Gastrocnemius medialis (tissue), 4 donors: ENCODE measurements around the gene CMTM1. TPM values are rescaled to one million over a fixed set of nuclear protein-coding genes. Genes with fewer than 3 reads are reported as not detected.

ENCODE experiments used
- ATAC-seq, 2 donors: fragments of 150-250 bp; one replicate each; pipeline ENCODE4 v1.9.1; 2016
- DNase-seq, 2 donors: peaks; one replicate each; pipeline ENCODE4 v3.0.0-alpha.2; 2019
- H3K27ac ChIP-seq, 4 donors: fragments of 200-600 bp; sonication (generic); 1 replicate in 1 of 4; 2 replicates in 3 of 4; pipeline ENCODE4 v1.5.1; 2016 to 2018; ENCODE audit warnings: mild to moderate bottlenecking in 2 of 4, moderate library complexity in 1 of 4
- H3K27me3 ChIP-seq, 3 donors: fragments of 200-600 bp; sonication (generic) in 2 of 3; 1 replicate in 1 of 3; 2 replicates in 2 of 3; pipeline versions ENCODE4 v1.5.1 to v1.6.0; 2016 to 2019; ENCODE audit warnings: mild to moderate bottlenecking in 1 of 3, moderate library complexity in 1 of 3
- H3K36me3 ChIP-seq, 2 donors: fragments of 200-600 bp; sonication (generic) in 1 of 2; one replicate each; pipeline ENCODE4 v1.5.1; 2017 to 2018
- H3K4me1 ChIP-seq, 2 donors: fragments of 200-600 bp; sonication (generic) in 1 of 2; one replicate each; pipeline ENCODE4 v1.5.1; 2016 to 2017; ENCODE audit warnings: mild to moderate bottlenecking in 2 of 2
- H3K4me3 ChIP-seq, 4 donors: fragments of 200-600 bp; sonication (generic) in 3 of 4; 1 replicate in 1 of 4; 2 replicates in 3 of 4; pipeline ENCODE4 v1.5.1; 2016 to 2019; ENCODE audit warnings: mild to moderate bottlenecking in 2 of 4
- H3K9me3 ChIP-seq, 3 donors: fragments of 200-600 bp; sonication (generic) in 2 of 3; 1 replicate in 1 of 3; 2 replicates in 2 of 3; pipeline ENCODE4 v1.5.1; 2016 to 2019
- POLR2A ChIP-seq, 2 donors: fragments of 450-650 bp; IDR thresholded peaks; one replicate each; pipeline ENCODE4 v1.6.1; 2017; ENCODE audit warnings: antibody characterized with exemption in 2 of 2, mild to moderate bottlenecking in 2 of 2, moderate library complexity in 2 of 2
- in situ Hi-C, 4 donors: fragments of 200-750 bp; cut with MboI; loops; one replicate each; pipeline versions ENCODE4 v1.15.0 to v1.8.0; 2017; ENCODE audit warnings: low sequenced_read_pairs in 4 of 4
- intact Hi-C: fragments of 100-400 bp; cut with DNase I; formaldehyde crosslinking; loops from one replicate; pipeline ENCODE4 v1.15.1; 2023; ENCODE audit warnings: low total_unique reads
- total RNA-seq, 4 donors: library from RNA; depleted of rRNA; stranded (reverse); fragments of >200 nt; gene quantifications; one replicate each; pipeline versions ENCODE4 v1.1.0 to v1.2.3, GENCODE V29; 2016
- TF ChIP-seq, protein P1 (sequence below), 5 experiments: fragments of 450-650 bp in 3 of 5; fragments of 200-600 bp in 2 of 5; sonication (generic) in 2 of 5; IDR thresholded peaks in 4 of 5; conservative IDR thresholded peaks in 1 of 5; 1 replicate in 4 of 5; 2 replicates in 1 of 5; pipeline ENCODE4 v1.5.1; 2016 to 2019; ENCODE audit warnings: antibody characterized with exemption in 5 of 5, mild to moderate bottlenecking in 3 of 5, moderate library complexity in 3 of 5

Gene CMTM1
- total RNA-seq, 4 donors from 2014 or later = 0.31 TPM; not detected in 3

DNA sequence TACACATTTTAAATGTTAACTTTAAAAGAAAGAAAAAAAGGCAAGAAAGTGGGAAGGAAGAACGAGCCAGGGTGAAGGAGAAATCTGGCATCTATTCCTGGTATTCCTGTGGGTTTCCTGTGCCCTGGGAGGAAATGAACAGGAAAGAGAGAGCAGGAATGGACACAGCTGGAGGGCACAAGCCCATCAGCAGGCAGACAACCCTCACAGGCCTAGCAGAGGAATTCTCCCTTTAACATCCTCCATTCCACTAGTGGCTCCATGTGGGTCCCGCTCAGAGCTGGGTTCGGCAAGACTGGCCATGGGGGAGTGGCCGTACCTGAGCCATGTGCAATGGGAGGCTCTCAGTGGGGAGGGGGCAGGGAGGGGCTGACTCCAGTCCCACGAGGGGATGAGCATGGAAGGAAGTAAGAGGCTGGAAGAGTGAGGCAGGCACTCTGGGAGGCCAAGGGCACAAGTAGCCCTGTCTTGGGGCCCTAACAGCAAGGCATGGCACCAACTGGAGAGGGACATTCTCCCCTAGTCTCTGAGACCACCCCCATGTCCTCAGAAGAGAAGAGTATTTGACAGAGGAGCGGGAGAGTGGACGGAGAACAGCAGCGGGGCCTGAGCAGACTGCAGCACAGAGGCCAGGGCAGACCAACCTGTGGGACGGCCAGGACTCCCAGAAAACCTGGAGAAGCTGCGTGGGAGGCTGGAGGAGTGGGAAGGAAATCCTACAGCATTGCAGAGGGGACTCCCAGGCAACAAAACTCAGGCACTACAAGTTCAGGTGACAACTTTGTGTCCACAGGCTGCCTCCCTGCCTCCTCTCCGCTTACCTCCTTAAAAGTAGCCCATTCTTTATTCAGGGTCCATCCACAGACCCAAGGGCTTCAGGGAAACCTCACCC lies 46.5 kb upstream of the CMTM1 start:
- no peak for ATAC-seq
- in situ Hi-C loops (loop anchor here in 1 of 4 donors (5.0 kb wide), 1 partner anchor 33 kb away; the partner anchor contains the start of genes CKLF and TK2), intact Hi-C loops (no loop called here)
- H3K36me3 ChIP-seq = peaks cover 0 to 3% of the 10 kb centered on the region in 2 donors
- H3K9me3 ChIP-seq = no peaks in the 10 kb centered on the region
- TF ChIP-seq POLR2A (IDR thresholded peaks at IDR 0.05) = no peak
- TF ChIP-seq, protein P1, sequence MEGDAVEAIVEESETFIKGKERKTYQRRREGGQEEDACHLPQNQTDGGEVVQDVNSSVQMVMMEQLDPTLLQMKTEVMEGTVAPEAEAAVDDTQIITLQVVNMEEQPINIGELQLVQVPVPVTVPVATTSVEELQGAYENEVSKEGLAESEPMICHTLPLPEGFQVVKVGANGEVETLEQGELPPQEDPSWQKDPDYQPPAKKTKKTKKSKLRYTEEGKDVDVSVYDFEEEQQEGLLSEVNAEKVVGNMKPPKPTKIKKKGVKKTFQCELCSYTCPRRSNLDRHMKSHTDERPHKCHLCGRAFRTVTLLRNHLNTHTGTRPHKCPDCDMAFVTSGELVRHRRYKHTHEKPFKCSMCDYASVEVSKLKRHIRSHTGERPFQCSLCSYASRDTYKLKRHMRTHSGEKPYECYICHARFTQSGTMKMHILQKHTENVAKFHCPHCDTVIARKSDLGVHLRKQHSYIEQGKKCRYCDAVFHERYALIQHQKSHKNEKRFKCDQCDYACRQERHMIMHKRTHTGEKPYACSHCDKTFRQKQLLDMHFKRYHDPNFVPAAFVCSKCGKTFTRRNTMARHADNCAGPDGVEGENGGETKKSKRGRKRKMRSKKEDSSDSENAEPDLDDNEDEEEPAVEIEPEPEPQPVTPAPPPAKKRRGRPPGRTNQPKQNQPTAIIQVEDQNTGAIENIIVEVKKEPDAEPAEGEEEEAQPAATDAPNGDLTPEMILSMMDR (IDR thresholded peaks at IDR 0.05 in 4 of 5, conservative IDR thresholded peaks at IDR 0.05 in 1 of 5) = no peak
- no peak overlapping the region for H3K4me3 ChIP-seq
- DNase-seq = no peak
- H3K4me1 ChIP-seq = peaks cover 45 to 80% of the 10 kb centered on the region in 2 donors
- H3K27me3 ChIP-seq = no peaks in the 10 kb centered on the region
- H3K27ac ChIP-seq = peak overlapping the region; percentile 45 to 97 (median 68)

DNA sequence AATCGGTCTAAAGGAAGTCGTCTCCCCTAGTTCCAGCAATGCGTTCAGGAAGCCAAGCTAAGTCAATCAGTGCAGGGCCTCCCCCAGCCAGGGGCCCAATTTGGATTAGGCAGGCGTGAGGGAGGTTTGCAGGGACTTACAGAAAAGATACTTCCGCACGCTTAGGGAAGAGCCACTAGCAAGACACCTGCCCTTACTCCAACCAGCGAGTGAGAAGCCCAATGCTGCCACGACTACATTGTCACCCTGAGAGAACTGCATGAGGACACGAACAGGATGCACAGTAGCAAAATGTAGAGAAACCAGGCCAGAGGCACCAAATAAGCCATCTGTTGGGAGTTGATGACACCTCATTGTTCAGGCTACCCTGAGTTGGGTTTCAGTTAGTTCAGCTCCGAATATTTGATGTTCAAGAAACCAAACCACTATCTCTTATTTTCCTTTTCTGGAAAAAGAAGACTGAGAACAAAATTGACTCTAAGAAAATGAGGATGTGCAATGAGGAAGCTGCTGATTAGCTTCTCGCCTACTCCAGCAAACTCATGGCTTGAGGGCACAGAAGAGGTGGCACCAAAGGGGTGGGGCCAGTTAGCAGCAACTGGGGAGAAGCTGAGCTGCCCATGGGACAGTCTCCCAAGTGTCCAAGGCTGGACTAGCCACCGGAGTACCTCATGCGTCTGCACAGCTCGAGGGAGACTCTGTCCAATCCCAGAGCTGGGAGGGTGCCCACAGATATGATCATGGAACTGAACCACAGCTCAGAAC lies 45.7 kb upstream of the CMTM1 start:
- Histone ChIP-seq H3K4me3 (no peak overlapping the region), H3K27ac (peak overlapping the region; percentile 50 to 97 (median 68)), H3K4me1 (peaks cover 45 to 74% of the 10 kb centered on the region in 2 donors), H3K36me3 (peaks cover 0 to 3% of the 10 kb centered on the region in 2 donors), H3K9me3 (no peaks in the 10 kb centered on the region), H3K27me3 (no peaks in the 10 kb centered on the region)
- TF ChIP-seq, protein P1 (IDR thresholded peaks at IDR 0.05 in 4 of 5, conservative IDR thresholded peaks at IDR 0.05 in 1 of 5) = no peak
- no peak for TF ChIP-seq POLR2A (IDR thresholded peaks at IDR 0.05)
- in situ Hi-C loops = no loop called here
- ATAC-seq (no peak), DNase-seq (peak; percentile 43 to 55)
- intact Hi-C loops = no loop called here

DNA sequence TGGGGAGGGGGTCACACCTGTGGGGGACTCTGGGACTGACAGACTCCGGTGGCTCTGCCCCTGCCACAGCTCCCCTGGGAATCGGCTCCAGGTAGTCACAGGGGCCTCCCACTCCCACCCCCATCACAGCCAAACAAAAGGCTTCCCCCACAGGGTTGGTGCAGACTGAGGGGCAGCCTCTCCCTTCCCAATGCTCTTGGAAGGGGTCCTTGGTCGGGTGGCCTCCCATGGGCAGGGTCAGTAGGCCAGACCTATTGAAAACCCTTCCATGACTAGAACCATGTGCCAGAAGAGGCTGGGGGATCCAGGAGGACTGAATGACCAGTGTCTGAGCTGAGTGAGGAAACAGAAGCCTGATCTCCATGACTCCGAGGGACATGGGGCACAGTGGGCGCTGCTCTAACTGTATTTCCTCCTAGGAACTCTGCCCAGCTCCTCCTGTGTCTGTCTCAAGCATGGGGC lies 45.0 kb upstream of the CMTM1 start:
- Histone ChIP-seq H3K9me3 (no peaks in the 10 kb centered on the region), H3K36me3 (peaks cover 0 to 5% of the 10 kb centered on the region in 2 donors), H3K4me1 (peaks cover 39 to 67% of the 10 kb centered on the region in 2 donors), H3K27me3 (no peaks in the 10 kb centered on the region), H3K4me3 (no peak overlapping the region), H3K27ac (peak overlapping the region; percentile 50 to 70 (median 60))
- in situ Hi-C loops (no loop called here), intact Hi-C loops (no loop called here)
- DNase-seq = no peak
- no peak for ATAC-seq
- no peak for TF ChIP-seq POLR2A (IDR thresholded peaks at IDR 0.05)
- TF ChIP-seq, protein P1 (IDR thresholded peaks at IDR 0.05 in 4 of 5, conservative IDR thresholded peaks at IDR 0.05 in 1 of 5) = no peak

DNA sequence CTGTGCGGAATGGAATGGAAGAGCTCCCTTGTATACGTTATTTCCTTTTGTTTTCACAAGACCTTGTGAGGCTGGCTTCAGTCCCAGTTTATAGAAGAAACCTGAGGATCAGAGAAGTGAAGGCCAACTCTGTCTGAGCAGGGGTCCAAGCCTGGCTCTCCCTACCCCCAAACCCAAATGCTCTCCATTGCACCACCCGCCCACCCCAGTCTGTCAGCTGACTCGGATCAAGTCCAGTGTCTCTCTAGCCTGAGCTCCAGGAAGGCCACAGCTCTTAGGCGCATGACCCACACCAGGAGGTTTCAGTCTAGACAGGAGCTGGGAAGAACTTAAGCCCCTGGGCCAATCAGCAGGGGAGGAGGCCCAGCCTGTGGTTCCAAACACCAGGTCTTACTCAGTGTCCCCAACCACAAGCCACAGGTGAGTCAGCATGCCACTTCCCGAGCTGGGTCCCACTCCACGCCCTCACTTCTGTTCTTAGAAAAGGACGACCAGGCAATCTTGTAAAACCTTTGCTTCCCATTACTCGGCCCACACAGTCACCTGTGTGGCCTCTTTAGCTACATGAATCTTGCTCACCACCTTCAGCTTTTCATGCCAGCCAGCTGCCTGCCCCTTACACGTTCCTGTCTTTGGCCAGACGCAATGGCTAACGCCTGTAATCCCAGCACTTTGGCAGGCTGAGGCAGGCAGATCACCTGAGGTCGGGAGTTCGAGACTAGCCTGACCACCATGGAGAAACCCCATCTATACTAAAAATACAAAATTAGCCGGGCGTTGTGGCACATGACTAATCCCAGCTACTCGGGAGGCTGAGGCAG lies 44.1 kb upstream of the CMTM1 start:
- H3K36me3 ChIP-seq = peaks cover 0 to 7% of the 10 kb centered on the region in 2 donors
- H3K4me3 ChIP-seq = no peak overlapping the region
- TF ChIP-seq, protein P1 (IDR thresholded peaks at IDR 0.05 in 4 of 5, conservative IDR thresholded peaks at IDR 0.05 in 1 of 5) = no peak
- peak in 1 of 2 donors; percentile 6 for TF ChIP-seq POLR2A (IDR thresholded peaks at IDR 0.05)
- H3K9me3 ChIP-seq = no peaks in the 10 kb centered on the region
- no peaks in the 10 kb centered on the region for H3K27me3 ChIP-seq
- H3K27ac ChIP-seq = peak overlapping the region; percentile 50 to 70 (median 60)
- DNase-seq (no peak), ATAC-seq (peak in 1 of 2 donors; percentile 31)
- in situ Hi-C loops = no loop called here
- H3K4me1 ChIP-seq = peaks cover 37 to 66% of the 10 kb centered on the region in 2 donors
- intact Hi-C loops = no loop called here
